Motor neuron (in vitro differentiated cells): ENCODE measurements around the gene TECR. TPM values are rescaled to one million over a fixed set of nuclear protein-coding genes. Genes with fewer than 3 reads are reported as not detected.

Experiments
- ATAC-seq, 8 experiments: fragments of 200-7000 bp; cut with Tn5 transposase; replicated peaks in 6 of 8; 2 replicates each; pipeline ENCODE4 v1.8.0; 2021; ENCODE audit warnings: mild to moderate bottlenecking in 8 of 8, moderate library complexity in 8 of 8
- H3K27ac ChIP-seq, 2 donors: fragments of 250-450 bp; sonication (Bioruptor Pico); 2 replicates each; pipeline ENCODE4 v1.9.0; 2021; ENCODE audit warnings: antibody characterized with exemption in 2 of 2, mild to moderate bottlenecking in 2 of 2, moderate library complexity in 1 of 2
- H3K4me1 ChIP-seq, 2 donors: fragments of 250-450 bp; sonication (Bioruptor Pico); replicated peaks in 1 of 2; 2 replicates each; pipeline ENCODE4 v1.6.1; 2021; ENCODE audit warnings: antibody characterized with exemption in 2 of 2, mild to moderate bottlenecking in 2 of 2, moderate library complexity in 1 of 2
- H3K4me3 ChIP-seq, 5 donors: fragments of 250-450 bp; sonication (Bioruptor Pico); 2 replicates each; pipeline ENCODE4 v1.9.0; 2021; ENCODE audit warnings: antibody characterized with exemption in 5 of 5, mild to moderate bottlenecking in 5 of 5, moderate library complexity in 4 of 5
- WGBS, 10 experiments: fragments of 450-650 bp; shearing (Covaris generic); methylation state at CpG; one replicate each; pipeline ENCODE4 v1.0.0; 2022; 5-methylcytosine and 5-hydroxymethylcytosine counted together
- in situ Hi-C, 9 experiments: fragments of 400-800 bp; cut with MboI; loops; one replicate each; pipeline ENCODE4 v1.15.0; 2021; ENCODE audit warnings: low sequenced_read_pairs in 9 of 9, low pct_unique_long_range_greater_than_20kb in 2 of 9; ENCODE audit not compliant: unreplicated experiment in 9 of 9
- total RNA-seq, 8 experiments: library from RNA; unstranded; fragments of 300-600 nt; gene quantifications; 2 replicates each; pipeline versions ENCODE4 v1.2.3 to v1.2.4, GENCODE V29; 2022

Gene TECR, protein sequence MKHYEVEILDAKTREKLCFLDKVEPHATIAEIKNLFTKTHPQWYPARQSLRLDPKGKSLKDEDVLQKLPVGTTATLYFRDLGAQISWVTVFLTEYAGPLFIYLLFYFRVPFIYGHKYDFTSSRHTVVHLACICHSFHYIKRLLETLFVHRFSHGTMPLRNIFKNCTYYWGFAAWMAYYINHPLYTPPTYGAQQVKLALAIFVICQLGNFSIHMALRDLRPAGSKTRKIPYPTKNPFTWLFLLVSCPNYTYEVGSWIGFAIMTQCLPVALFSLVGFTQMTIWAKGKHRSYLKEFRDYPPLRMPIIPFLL
- total RNA-seq = 100 to 1,000 TPM in 4 of 8 experiments, 10 to 100 TPM in 4; 67.6 to 145 (median 97.3) TPM

DNA sequence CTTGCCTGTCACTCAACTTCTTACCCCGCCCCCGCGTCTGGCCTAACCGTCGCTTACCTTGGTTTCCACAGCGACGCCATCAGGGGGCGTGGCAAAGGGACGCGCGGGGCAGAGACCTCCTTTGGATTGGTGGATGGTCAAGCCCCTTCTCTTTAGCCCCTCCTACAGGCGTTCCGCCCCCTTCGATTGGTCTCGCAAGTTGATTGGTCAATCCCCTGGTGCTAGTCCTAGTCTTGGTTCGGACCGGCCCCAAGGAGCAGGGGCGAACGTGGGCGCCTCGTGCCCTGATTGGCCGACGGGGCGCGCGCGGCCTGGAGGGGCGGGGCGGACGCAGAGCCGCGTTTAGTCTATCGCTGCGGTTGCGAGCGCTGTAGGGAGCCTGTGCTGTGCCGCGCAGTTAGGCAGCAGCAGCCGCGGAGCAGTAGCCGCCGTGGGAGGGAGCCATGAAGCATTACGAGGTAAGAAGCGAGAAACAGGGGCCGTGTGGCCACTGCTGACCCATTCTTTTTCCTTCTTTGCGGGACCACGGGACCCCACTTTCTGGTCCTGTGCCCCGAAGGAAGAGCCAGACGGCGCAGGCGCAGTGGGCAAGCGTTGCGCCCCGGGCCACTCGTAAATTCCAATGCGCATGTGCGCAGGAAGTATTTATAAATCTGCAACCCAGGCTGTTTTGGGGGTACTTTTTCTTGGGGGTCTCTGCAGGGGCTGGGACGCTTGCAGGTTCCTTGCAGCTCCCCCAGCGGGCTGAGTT, at the start of gene TECR:
Gene TECR, plus strand, starts transcription at position 341 of the 751 bp plus-strand sequence. Its CDS starts 103 bp downstream, at position 444.
- WGBS, 10 experiments = 0 to 4% (median 1%) methylated on average over 1 to 14 of the region's 59 CpGs; no CpG with 5 or more reads in 6 of the 10 experiments
- in situ Hi-C loops = no loop called here

DNA sequence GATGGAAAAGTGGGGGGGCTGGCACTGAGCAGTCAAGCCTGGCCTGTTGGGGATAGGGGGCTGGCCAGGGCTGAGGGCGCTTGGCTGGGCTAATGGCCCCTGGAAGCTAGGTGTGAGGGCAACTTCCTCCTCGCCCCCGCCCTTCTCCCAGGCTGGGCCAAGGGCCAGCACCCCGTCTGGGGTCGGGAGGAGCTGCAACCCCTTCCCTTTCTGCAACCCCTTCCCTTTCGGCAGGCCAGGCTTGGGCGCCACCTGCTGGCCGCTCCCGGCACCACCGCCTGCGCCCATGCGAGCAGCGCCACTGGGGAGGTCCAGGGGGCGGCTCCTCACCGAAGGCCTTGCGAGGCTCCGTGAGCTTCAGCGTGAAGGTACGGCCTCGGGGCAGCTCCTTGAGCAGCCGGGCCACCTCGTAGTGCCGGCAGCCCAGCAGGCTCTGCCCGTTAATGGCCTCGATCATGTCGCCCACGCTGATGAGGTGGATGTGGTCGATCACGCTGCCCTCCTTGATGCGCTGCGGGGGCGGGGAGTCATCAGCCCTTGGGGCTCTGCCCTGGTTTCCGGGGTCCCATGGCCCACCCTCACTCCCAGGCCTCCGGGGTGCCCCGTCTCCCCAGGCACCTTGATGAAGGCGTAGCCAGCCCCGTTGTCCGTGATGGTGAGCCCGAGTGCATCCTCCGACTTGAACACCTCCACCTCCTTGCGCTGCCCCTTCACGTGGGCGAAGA, 49.3 kb upstream of the TECR start:
- no peak overlapping the region for H3K27ac ChIP-seq
- in situ Hi-C loops = no loop called here
- H3K4me1 ChIP-seq = peaks cover 4 to 7% of the 10 kb centered on the region in 2 donors
- WGBS, 10 experiments = 0 to 100% (median 91%) methylated on average over 1 to 3 of the region's 43 CpGs; no CpG with 5 or more reads in 6 of the 10 experiments
- H3K4me3 ChIP-seq = no peak overlapping the region
- ATAC-seq = peak in 6 of 8 experiments; percentile 2 to 45 (median 20)

More for the DNA sequence above, at the start of gene TECR:
- Histone ChIP-seq H3K4me1 (peaks cover 4 to 7% of the 10 kb centered on the region in 2 donors), H3K4me3 (peak within 1 kb of the TSS; percentile 57 to 87 (median 74)), H3K27ac (peak within 1 kb of the TSS; percentile 74 to 79)
- ATAC-seq = peak; percentile 94 to 97 (median 97)

DNA sequence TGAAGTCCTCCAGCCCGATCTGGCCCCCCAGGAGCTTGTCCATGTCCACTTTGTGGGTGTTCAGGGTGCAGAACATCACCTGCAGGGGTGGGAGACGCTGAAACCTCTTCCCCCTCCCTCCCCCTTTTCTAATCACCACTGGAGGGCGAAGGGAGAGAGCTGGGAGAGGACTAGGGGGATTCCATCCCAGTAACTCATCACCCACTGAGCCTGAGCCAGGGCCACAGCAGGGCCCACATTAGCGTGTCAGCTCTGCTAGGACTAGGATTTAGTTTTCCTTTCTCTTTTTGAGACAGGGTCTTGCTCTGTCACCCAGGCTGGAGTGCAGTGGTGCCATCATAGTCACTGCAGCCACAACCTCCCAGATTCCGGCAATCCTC, 48.7 kb upstream of the TECR start:
- Histone ChIP-seq H3K27ac (no peak overlapping the region), H3K4me3 (no peak overlapping the region), H3K4me1 (peaks cover 0 to 1% of the 10 kb centered on the region in 2 donors)
- ATAC-seq = no peak
- in situ Hi-C loops = no loop called here
- WGBS, 10 experiments = 0 to 100% (median 100%) methylated on average over 1 to 2 of the region's 5 CpGs; no CpG with 5 or more reads in 7 of the 10 experiments

DNA sequence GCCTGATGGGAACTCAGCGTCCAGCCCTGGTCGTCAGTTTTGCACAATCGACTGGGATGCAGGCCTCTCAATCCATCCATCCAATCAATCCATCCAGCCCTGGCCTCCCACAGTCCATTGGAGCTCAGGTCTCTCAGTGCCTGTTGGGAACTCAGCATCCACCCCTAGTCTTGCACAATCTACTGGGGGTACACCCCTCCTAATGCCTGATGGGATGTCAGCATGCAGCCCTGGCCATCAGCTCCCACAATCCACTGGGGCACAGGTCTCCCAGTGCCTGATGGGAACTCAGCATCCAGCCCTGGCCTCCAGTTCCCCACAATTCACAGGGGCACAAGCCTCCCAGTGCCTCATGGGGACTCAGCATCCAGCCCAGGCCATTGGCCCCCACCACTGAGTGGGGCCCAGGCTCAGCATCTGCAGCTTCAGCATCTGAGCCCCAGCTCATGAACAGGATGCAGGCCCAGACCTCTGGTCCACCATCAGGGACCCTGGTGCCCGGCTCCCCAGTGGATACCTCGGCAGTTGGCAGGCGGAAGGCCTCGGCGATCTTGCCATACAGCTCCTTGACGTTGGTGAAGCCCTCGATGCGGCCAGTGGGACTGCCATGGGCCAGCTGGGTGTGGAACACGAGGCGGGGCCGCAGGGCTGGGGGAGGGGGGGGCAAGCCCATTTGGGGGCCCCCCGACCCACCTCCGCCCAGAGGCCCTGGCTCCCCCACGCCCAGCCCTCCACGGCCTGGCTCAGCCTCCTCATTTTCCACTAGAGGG, 47.0 kb upstream of the TECR start:
- WGBS, 10 experiments = 100% methylated on average over 1 of the region's 18 CpGs; no CpG with 5 or more reads in 9 of the 10 experiments
- no peak overlapping the region for H3K4me3 ChIP-seq
- in situ Hi-C loops = no loop called here
- H3K27ac ChIP-seq = no peak overlapping the region
- no peaks in the 10 kb centered on the region for H3K4me1 ChIP-seq
- peak in 6 of 8 experiments; percentile 4 to 30 (median 12) for ATAC-seq

DNA sequence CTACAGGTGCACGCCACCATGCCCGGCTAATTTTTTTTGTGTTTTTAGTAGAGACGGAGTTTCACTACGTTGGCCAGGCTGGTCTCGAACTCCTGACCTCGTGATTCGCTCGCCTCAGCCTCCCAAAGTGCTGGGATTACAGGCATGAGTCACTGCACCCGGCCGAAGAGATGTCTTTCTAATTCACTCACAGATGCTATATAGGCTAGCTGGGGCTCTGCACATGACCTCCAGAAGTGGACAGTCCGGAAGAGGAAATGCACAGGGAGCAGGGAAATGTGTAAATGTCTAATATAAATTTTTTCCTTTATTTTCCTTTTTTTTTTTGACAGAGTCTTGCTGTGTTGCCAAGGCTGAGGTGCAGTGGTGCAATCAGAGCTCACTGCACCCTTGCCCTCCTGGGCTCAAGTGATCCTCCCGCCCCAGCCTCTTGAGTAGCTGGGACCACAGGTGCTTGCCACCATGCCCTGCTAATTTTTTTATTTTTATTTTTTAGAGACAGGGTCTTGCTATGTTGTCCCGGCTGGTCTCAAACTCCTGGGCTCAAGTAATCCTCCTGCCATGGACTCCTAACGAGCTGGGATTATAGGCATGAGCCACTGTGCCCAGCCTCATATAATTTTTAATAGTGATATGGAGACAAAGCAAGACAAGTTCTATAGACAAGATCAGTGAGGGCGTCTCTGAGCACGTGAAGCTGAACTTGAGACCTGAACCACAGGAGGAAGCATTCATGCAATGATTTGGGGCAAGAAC, 41.8 kb upstream of the TECR start:
- 84 to 100% (median 93%) methylated on average over 1 to 15 of the region's 16 CpGs for WGBS, 10 experiments
- Histone ChIP-seq H3K4me3 (no peak overlapping the region), H3K4me1 (no peaks in the 10 kb centered on the region), H3K27ac (no peak overlapping the region)
- ATAC-seq = no peak
- in situ Hi-C loops = no loop called here

DNA sequence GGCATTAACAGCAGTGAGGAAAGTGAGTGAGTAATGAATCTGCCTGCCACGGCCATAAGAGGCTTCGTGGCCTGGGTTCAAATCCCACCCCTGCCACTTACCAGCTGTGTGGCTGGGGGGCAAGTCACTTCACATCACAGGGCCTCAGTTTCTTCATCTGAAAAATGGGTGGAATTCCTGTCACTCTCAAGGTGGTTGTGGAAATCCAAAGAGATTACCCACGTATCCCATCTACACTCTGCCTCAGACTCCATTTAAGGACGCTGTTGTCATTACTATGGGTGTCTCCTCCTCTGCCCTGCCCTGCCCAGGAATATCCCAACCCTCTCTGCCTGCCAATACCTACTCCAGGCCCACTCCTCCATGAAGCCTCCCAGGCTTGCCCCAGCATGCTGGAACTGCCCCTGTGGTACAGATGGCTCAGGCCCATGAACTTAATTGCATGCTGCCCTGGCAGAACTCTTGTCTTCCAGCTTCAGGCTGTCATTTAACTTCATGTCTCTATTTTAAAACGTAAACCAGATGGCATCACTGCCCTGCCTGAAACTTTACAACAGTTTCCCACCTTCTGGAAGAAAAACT, 36.5 kb upstream of the TECR start:
- ATAC-seq = no peak
- Histone ChIP-seq H3K4me3 (no peak overlapping the region), H3K4me1 (peaks cover 5 to 11% of the 10 kb centered on the region in 2 donors), H3K27ac (no peak overlapping the region)
- in situ Hi-C loops = no loop called here
- 40 to 100% (median 94%) methylated on average over 1 to 4 of the region's 5 CpGs; no CpG with 5 or more reads in 2 of the 10 experiments for WGBS, 10 experiments

DNA sequence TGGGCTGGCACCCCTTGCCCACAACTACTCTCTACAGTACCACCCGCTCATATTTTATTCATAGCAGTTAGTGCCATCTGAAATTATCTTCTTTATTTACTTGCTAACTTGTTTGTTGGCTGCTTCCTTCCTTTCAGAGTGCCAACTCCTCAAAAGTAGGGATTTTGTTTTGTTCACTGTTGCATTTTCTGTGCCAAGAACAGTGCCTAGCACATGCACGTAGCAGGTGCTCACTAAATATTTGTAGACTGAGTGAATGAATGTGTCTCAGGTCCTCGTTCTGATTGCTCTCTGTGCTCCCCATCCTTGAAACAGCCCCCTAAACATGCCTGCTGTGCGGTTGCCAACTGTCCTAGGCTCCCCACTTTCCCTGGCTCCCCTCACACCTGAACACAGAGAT, 35.0 kb upstream of the TECR start:
- no peak for ATAC-seq
- WGBS, 10 experiments = 60 to 100% (median 100%) methylated on average over 1 to 3 of the region's 4 CpGs; no CpG with 5 or more reads in 3 of the 10 experiments
- Histone ChIP-seq H3K4me1 (peaks cover 5 to 11% of the 10 kb centered on the region in 2 donors), H3K4me3 (no peak overlapping the region), H3K27ac (no peak overlapping the region)
- in situ Hi-C loops = no loop called here

DNA sequence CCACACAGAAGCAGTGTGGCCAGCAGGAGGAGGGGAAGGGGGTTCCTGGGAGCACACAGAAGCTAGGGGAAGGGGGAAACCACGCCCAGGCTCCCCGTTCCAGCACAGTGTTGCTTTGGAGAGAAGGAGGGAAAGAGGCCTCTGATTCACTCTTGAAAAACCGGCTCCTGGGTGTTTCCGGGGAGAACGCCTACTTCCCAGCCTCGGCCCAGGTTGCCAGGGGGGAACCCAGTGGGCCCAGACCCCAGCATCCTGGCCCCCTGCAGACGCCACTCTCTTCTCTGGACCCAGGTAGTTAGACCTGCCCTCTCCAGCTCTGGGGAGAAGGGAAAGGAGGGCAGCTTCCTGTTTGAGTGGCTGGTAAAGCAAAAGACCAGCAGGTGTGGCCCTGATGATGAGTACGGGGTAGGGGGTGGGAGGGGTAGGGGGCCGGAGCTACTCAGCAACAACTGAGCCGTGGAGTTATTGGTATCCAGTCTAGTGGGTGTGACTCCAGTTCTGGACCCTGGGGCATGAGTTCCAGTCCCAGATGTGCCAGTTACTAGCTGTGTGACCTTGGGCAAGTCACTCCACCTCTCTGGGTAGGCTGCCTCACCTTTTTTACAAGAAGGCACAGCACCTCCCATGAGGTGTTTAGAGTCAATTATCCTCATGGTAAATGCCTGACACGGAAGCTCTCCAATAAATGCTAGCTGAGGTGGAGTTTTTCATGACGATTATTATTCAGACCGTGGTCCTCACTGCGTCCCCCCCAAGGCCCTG, 34.3 kb upstream of the TECR start:
- Histone ChIP-seq H3K4me1 (peaks cover 5 to 11% of the 10 kb centered on the region in 2 donors), H3K4me3 (peak overlapping the region; percentile 43 to 68 (median 56)), H3K27ac (peak overlapping the region in 1 of 2 donors; percentile 16)
- in situ Hi-C loops = no loop called here
- WGBS, 10 experiments = 40 to 76% methylated on average over 1 to 3 of the region's 14 CpGs; no CpG with 5 or more reads in 8 of the 10 experiments
- no peak for ATAC-seq

DNA sequence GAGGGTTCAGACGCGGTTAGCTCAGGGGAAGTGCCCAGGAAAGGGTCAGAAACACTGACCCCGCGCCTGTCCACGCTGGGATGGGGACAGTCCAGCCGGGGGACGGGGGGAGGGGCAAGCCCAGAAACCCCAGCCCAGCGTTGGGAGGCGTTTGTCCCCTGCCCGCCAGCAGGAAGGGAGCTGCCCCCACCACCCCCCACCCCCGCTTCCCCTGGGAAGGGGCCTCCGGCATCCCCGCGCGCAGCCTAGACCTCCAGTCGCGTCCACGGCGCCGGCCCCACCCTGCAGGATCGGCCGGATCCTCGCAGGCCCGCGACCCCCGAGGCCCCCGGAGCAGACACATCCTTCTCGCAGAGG, 33.7 kb upstream of the TECR start:
- Histone ChIP-seq H3K4me1 (peaks cover 5 to 11% of the 10 kb centered on the region in 2 donors), H3K27ac (peak overlapping the region in 1 of 2 donors; percentile 16), H3K4me3 (peak overlapping the region; percentile 43 to 68 (median 56))
- WGBS, 10 experiments = 0% methylated on average over 1 of the region's 28 CpGs; no CpG with 5 or more reads in 9 of the 10 experiments
- in situ Hi-C loops = no loop called here
- ATAC-seq = peak in 2 of 8 experiments; percentile 0 to 1

DNA sequence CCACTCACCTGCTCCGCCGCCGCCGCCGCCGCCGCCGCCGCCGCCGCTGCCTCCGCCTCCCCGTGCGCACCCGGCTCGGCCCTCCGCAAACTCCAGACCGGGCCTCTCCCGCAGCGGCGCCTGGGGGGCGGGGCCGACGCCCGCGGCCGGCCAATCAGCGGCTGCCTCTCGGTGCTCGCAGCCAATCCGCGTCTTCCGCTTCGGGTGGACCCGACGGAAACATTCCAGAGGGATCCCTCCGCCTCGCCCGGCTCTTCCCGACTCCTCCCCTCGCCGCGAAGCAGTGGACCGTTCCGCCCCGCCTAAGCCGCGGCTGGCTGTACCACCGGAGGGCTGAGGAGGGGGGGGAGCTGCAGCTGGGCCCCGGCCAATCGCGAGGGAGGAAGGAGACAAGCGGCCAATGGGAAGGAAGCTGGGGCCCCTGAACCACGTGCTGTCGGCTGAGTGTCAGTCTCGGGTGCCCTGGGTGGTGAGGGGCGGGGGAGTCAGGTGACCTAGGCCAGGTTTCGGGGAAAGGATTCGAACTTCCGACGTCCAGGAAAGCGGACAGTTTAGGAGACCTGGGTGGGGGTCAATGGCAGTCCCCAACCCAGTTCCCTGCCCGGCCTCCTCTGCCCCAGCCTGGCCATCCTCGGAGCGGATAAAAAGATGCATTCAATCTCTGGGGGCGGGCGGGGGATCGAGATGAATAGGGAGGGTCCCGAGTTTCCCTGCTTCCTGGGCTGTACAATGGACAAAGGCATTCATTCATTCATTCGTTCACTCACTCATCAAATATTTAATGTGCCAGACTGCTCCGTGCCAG, 33.2 kb upstream of the TECR start, which contains the start of gene GIPC1:
Gene GIPC1, minus strand, starts transcription at position 99 of the 805 bp plus-strand sequence. CDS start 13,151 bp downstream, outside the sequence.
- in situ Hi-C loops = no loop called here

More for the DNA sequence above, 33.2 kb upstream of the TECR start, which contains the start of gene GIPC1:
- WGBS, 10 experiments = 0 to 80% (median 27%) methylated on average over 1 to 9 of the region's 71 CpGs; no CpG with 5 or more reads in 3 of the 10 experiments
- ATAC-seq = peak; percentile 90 to 96 (median 94)
- Histone ChIP-seq H3K27ac (peak within 1 kb of the TSS in 1 of 2 donors; percentile 16), H3K4me3 (peak within 1 kb of the TSS; percentile 43 to 68 (median 56)), H3K4me1 (peaks cover 5 to 11% of the 10 kb centered on the region in 2 donors)
